Kidney (tissue), 11 donors: Measurements from ENCODE around the gene NUTM2E. TPM values are rescaled to one million over a fixed set of nuclear protein-coding genes. Genes with fewer than 3 reads are reported as not detected.
"Not testable (repeated sequence)": the region's sequence is repeated elsewhere in the genome, so short reads cannot be mapped to it uniquely, and the experiment has no call there.

Experiments
- DNase-seq, 5 donors: peaks; one replicate each; pipeline ENCODE4 v3.0.0-alpha.2; 2013 to 2020
- FAIRE-seq: peaks from 2 replicates; lab custom pipeline; 2012; peaks lifted over from hg19 to GRCh38; lab: Jason Lieb, UNC
- H3K27ac ChIP-seq, 2 donors: one replicate each; pipeline ENCODE4 v1.7.0; 2013; ENCODE audit warnings: low read depth in 2 of 2, low read length in 2 of 2, inconsistent platforms in 1 of 2
- H3K27me3 ChIP-seq: one replicate; pipeline ENCODE4 v1.7.1; 2013; ENCODE audit warnings: low read length, inconsistent platforms; ENCODE audit not compliant: control insufficient read depth, insufficient read depth
- H3K36me3 ChIP-seq, 3 donors: one replicate each; pipeline versions ENCODE4 v1.7.0 to v1.7.1; 2013; ENCODE audit warnings: low read length in 3 of 3, control low read depth in 1 of 3, inconsistent platforms in 1 of 3; ENCODE audit not compliant: insufficient read depth in 3 of 3, control insufficient read depth in 2 of 3
- H3K4me1 ChIP-seq, 3 donors: one replicate each; pipeline versions ENCODE4 v1.7.0 to v1.7.1; 2013; ENCODE audit warnings: low read length in 3 of 3, inconsistent platforms in 1 of 3, low read depth in 1 of 3; ENCODE audit not compliant: control insufficient read depth in 2 of 3, insufficient read depth in 2 of 3
- H3K4me3 ChIP-seq, 3 donors: one replicate each; pipeline versions ENCODE4 v1.7.0 to v1.8.1; 2013; ENCODE audit warnings: low read length in 3 of 3, control low read depth in 1 of 3, inconsistent platforms in 1 of 3
- H3K9ac ChIP-seq, 3 donors: one replicate each; pipeline versions ENCODE4 v1.7.0 to v1.7.1; 2013; ENCODE audit warnings: low read length in 3 of 3, control low read depth in 1 of 3, inconsistent platforms in 1 of 3
- H3K9me3 ChIP-seq, 3 donors: one replicate each; pipeline versions ENCODE4 v1.7.0 to v1.7.1; 2013; ENCODE audit warnings: low read length in 3 of 3, control low read depth in 1 of 3, inconsistent platforms in 1 of 3; ENCODE audit not compliant: control insufficient read depth in 2 of 3, insufficient read depth in 1 of 3
- intact Hi-C: fragments of 100-400 bp; cut with DNase I; formaldehyde crosslinking; loops from one replicate; pipeline ENCODE4 v1.11.1; 2022
- polyA plus RNA-seq: library from polyadenylated mRNA; stranded (reverse); fragments of 350-450 nt; fragmentation: Illumina TruSeq; extraction: RNeasy Lipid Tissue Mini Kit (QIAGEN cat#74804); gene quantifications from one replicate; pipeline ENCODE4 v1.2.3, GENCODE V29; 2014; ENCODE audit warnings: low read depth, low replicate concordance; ENCODE audit not compliant: insufficient read depth
- total RNA-seq: library from RNA; stranded (reverse); fragmentation: NEBNext Ultra II Directional; extraction: Animal tissue kit (Norgen Biotek cat#: 25700); gene quantifications from one replicate; pipeline ENCODE4 v1.2.1, GENCODE V29; 2021
- donor health status: control.
- donor health status: control.
- donor health status: DM: yes; HTN: yes; CAD: no.
- donor health status: Normal renal cell carcinoma (clear cell type).

The NUTM2E gene
- total and polyA plus RNA-seq, 2 donors from 2014 or later: 0.16 to 0.22 TPM

DNA sequence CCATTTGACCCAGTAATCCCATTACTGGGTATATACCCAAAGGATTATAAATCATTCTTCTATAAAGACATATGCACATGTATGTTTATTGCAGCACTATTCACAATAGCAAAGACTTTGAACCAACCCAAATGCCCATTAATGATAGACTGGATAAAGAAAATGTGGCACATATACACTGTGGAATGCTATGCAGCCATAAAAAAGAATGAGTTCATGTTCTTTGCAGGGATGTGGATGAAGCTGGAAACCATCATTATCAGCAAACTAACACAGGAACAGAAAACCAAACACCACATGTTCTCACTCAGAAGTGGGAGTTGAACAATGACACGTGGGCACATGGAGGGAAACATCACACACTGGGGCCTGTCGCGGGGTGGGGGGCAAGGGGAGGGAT, 7.3 kb downstream of the NUTM2E start:
- H3K4me3 ChIP-seq, DNase-seq, H3K9ac ChIP-seq, H3K9me3 ChIP-seq, H3K36me3 ChIP-seq, H3K4me1 ChIP-seq, intact Hi-C loops, H3K27ac ChIP-seq, FAIRE-seq, H3K27me3 ChIP-seq: not testable (repeated sequence)

DNA sequence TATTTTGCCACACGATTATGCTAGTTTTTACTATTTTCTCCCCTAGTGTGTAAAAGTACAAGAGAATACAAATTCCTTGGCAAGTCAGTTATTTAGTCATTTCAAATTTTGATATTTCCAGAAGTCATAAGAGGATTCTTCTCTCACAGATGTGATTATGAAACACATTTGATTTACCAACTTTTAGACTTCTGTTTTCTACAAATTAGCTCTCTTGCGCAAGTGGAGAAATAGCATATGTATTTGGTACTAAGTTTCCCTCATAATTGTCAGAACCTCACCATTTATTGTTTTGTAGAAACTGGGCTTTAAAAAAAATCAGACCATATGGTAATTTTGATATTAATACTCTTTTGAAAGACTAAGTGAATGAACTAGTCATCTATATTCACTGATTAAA, 9.4 kb downstream of the NUTM2E start:
- intact Hi-C loops, FAIRE-seq, H3K9me3 ChIP-seq, H3K36me3 ChIP-seq, H3K4me1 ChIP-seq, DNase-seq, H3K9ac ChIP-seq, H3K4me3 ChIP-seq, H3K27me3 ChIP-seq, H3K27ac ChIP-seq: not testable (repeated sequence)

DNA sequence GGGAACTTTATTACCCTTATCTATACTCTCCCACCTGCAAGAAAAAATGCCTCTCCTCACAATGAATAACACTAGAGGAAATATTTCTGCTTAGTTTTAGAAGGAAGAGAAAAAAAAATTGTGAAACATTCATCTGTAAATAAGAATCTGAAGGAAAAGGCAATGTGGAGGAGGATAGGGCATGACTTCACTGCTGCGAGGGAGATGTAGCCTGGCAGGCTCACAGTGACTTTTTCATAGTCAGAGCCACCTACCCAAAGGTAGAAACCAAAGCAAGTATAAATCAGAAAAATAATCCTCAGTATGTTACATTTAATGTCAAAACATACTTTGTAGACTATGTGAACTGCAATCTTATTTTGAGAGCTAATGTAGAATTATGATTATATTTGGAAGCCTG, 10.4 kb downstream of the NUTM2E start:
- H3K4me1 ChIP-seq: not testable (repeated sequence)

DNA sequence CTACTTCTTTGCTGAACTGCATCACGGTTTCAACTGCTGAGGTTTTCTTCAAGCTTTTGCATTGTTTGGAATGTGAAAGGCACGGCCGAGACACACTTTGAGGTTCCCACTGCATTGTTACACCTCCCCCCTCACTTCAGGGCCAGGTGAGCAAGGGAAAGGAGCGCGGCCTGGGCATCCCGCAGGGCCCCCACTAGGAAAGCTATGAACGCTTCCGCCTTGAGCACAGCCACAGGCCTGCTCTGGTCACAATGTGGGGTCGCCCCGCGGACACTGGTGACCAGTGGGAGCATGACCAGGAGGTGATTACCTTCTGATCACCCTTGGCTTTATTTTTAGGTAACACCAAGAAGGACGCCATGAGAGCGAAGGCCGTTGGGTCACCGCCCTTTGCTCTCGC, 11.9 kb downstream of the NUTM2E start:
- H3K27ac ChIP-seq, H3K9me3 ChIP-seq, H3K4me3 ChIP-seq, DNase-seq, intact Hi-C loops, H3K4me1 ChIP-seq, H3K9ac ChIP-seq, H3K36me3 ChIP-seq, FAIRE-seq, H3K27me3 ChIP-seq: not testable (repeated sequence)

More for the DNA sequence above, 10.4 kb downstream of the NUTM2E start:
- H3K27me3 ChIP-seq, H3K9me3 ChIP-seq, intact Hi-C loops, H3K27ac ChIP-seq, H3K9ac ChIP-seq, H3K36me3 ChIP-seq, DNase-seq, H3K4me3 ChIP-seq, FAIRE-seq: not testable (repeated sequence)

DNA sequence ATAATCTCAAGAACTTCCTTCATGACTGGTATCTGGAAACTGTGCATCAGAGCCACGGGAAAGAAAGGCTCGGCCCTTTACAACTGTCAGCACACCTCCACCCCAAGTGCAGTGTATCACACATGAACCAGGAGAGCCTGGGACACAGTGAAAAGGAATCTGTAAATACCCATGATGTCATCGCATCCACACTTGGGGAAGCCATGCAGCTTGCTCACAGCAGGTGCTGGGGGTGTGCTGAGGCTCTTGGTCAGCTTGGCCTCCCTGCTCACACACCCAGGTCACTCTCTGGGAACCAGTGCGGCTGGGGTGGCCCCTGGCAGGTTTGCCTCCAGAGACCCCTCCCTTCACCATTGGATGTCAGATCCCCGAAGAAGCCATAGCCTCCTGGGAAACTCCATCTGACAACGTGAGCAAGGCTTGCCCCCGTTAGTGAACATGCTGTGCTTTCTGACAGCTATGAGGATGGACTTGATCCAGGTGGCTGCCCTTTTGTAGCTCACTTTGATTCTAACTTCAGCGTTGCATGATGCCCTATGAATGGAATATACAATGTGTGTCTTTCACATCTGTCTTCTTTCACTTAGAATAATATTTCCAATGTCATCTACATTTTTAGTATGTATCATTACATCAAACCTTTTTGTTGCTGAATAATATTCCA, 26.8 kb downstream of the NUTM2E start:
- H3K4me1 ChIP-seq, H3K9ac ChIP-seq, H3K36me3 ChIP-seq, H3K4me3 ChIP-seq, H3K27me3 ChIP-seq, intact Hi-C loops, DNase-seq, FAIRE-seq, H3K27ac ChIP-seq, H3K9me3 ChIP-seq: not testable (repeated sequence)

DNA sequence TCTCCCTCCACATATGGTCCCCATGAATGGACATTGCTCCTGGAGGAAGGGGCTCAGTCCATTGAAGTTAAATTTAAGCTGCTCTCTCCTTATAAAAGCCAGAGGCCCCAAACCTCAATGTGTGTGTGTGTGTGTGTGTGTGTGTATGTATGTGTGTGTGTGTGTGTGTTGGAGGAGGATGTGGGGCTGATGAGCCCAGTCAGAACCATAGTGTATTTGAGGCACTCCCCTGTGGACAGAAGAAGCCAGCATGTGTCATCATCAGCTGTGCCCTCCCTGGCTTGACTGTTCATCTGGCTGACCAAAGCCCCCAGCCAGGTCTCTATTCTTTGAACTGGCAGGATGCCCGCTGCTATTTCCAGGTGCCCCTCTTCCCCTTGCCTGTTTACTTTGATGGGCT, 35.7 kb downstream of the NUTM2E start:
- H3K4me3 ChIP-seq, H3K27me3 ChIP-seq, FAIRE-seq, H3K36me3 ChIP-seq, H3K9me3 ChIP-seq, H3K27ac ChIP-seq, H3K9ac ChIP-seq, H3K4me1 ChIP-seq, intact Hi-C loops, DNase-seq: not testable (repeated sequence)

DNA sequence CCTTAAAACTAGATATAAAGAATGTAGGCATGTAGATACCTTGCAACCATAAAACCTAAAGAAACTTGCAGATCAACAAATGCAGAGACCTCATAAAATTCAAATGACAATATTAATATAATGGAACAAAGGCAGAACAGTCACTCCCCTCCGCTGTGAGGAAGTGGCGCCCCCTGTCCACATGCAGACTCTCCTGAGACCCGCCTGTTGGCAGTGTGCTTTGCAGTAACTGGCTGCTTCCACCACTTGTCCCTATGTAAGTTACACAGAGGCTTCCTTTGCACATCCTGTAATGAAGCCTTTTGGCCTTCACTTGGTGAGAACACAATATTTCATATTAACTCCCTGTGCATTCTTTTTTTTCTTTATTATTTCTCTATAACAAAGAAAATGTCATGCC, 36.3 kb downstream of the NUTM2E start:
- not testable (repeated sequence) for FAIRE-seq

DNA sequence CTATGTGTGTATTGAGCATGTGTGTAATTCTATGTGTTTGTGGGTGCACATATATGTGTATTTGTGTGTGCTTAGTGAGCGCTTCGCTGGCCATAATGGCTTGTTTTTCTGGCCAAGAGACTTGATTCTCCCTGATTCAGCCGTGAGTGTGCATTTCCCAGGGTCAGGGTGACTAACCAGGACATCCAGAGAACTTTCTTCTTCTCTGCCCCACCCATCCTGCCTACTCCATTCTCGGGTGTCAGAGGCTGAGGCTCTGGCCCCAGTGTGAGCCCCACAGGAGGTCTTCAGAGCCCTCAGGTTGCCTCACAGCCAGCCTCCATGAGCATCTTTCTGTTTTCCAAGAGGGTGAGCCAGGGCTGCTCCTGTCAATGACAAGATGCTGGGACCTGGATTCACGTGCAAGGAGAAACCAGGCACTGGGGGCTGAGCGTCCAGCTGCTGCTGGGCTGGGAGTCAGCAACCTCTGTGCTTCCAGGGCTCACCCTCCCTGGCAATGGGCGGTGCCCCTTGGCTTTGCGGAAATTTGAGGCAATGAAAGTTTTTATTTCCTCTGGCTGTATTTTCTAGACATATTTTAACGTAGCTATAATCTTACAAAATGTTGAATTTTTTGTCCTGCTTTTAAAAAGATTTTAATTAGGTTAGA, 40.5 kb downstream of the NUTM2E start:
- intact Hi-C loops, H3K9ac ChIP-seq, DNase-seq, FAIRE-seq, H3K27ac ChIP-seq, H3K4me3 ChIP-seq, H3K4me1 ChIP-seq, H3K9me3 ChIP-seq, H3K36me3 ChIP-seq, H3K27me3 ChIP-seq: not testable (repeated sequence)

More for the DNA sequence above, 36.3 kb downstream of the NUTM2E start:
- H3K9ac ChIP-seq, H3K9me3 ChIP-seq, H3K27ac ChIP-seq, DNase-seq, H3K27me3 ChIP-seq, H3K4me3 ChIP-seq, H3K36me3 ChIP-seq, intact Hi-C loops, H3K4me1 ChIP-seq: not testable (repeated sequence)
